ENCODE data around the gene MED29.

Gene MED29

DNA sequence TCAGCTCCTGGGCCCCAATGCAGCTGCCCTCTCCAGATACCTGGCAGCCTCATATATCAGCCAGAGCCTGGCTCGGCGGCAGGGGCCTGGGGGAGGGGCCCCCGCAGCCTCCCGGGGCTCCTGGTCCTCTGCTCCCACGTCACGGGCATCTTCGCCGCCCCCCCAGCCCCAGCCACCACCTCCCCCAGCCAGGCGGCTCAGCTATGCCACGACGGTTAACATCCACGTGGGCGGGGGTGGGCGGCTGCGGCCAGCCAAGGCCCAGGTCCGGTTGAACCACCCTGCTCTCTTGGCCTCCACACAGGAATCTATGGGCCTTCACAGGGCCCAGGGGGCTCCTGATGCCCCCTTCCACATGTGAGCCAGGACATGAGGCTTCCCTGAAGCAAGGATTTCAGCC is 33.8 kb downstream of the MED29 start:
- H3K4me3 ChIP-seq (ENCODE audit: low read length): no peak overlapping the region
- H3F3A ChIP-seq (ENCODE audit: insufficient read depth, low read length): no peaks in the 10 kb centered on the region
- H3K4me2 ChIP-seq (ENCODE audit: low read depth, low read length): no peak overlapping the region
- H4K20me1 ChIP-seq (ENCODE audit: insufficient read depth, low read length): no peaks in the 10 kb centered on the region
- H3K36me3 ChIP-seq (replicated peaks; ENCODE audit: insufficient read depth, low read length): no peaks in the 10 kb centered on the region
- no peak for DNase-seq
- H3K9me3 ChIP-seq (replicated peaks; ENCODE audit: insufficient read depth, low read length): no peaks in the 10 kb centered on the region
- H2AFZ ChIP-seq (ENCODE audit: low read length): no peak overlapping the region
- no peaks in the 10 kb centered on the region for H3K79me2 ChIP-seq (ENCODE audit: low read length)
- no peaks in the 10 kb centered on the region for H3K9me2 ChIP-seq (replicated peaks; ENCODE audit: insufficient read depth, low read length)
- H3K9ac ChIP-seq (ENCODE audit: low read length): no peak overlapping the region
- TF ChIP-seq EZH2phosphoT487 (IDR thresholded peaks at IDR 0.05; ENCODE audit: low read length) (no peak), EZH2 (optimal IDR thresholded peaks at IDR 0.05; ENCODE audit: low read depth, low read length) (no peak)
- TF ChIP-seq, protein P1, sequence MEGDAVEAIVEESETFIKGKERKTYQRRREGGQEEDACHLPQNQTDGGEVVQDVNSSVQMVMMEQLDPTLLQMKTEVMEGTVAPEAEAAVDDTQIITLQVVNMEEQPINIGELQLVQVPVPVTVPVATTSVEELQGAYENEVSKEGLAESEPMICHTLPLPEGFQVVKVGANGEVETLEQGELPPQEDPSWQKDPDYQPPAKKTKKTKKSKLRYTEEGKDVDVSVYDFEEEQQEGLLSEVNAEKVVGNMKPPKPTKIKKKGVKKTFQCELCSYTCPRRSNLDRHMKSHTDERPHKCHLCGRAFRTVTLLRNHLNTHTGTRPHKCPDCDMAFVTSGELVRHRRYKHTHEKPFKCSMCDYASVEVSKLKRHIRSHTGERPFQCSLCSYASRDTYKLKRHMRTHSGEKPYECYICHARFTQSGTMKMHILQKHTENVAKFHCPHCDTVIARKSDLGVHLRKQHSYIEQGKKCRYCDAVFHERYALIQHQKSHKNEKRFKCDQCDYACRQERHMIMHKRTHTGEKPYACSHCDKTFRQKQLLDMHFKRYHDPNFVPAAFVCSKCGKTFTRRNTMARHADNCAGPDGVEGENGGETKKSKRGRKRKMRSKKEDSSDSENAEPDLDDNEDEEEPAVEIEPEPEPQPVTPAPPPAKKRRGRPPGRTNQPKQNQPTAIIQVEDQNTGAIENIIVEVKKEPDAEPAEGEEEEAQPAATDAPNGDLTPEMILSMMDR (IDR thresholded peaks at IDR 0.05; ENCODE audit: low read length): no peak
- H3K4me1 ChIP-seq (ENCODE audit: low read length): no peaks in the 10 kb centered on the region
- H3K27ac ChIP-seq (ENCODE audit: low read length): no peak overlapping the region
- H3K27me3 ChIP-seq (replicated peaks; ENCODE audit: insufficient read depth, low read length): peaks cover 4% of the 10 kb centered on the region; the same call in 1 of the 2 replicates

DNA sequence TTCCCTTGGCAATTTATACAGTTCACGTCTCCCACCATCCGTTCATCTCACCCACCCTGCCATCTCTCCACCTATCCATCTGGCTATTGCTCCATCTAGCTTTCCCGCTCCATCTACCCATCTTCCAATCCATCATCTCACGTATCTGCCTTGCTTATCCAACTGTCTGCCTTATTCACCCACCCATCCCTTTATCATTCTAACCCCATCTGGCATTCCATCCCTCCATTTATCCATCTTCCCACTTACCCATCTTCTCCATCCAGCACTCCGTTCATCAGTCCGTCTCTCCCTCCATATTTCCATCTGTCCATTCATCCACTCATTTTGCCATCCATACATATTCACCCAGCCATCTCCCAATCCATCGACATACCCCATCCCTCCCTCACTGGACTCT is 34.6 kb downstream of the MED29 start:
- no peak overlapping the region for H3K4me2 ChIP-seq (ENCODE audit: low read depth, low read length)
- no peaks in the 10 kb centered on the region for H3K79me2 ChIP-seq (ENCODE audit: low read length)
- no peaks in the 10 kb centered on the region for H3K36me3 ChIP-seq (replicated peaks; ENCODE audit: insufficient read depth, low read length)
- H3K27me3 ChIP-seq (replicated peaks; ENCODE audit: insufficient read depth, low read length): peaks cover 4% of the 10 kb centered on the region; the same call in 1 of the 2 replicates
- TF ChIP-seq EZH2phosphoT487 (IDR thresholded peaks at IDR 0.05; ENCODE audit: low read length) (no peak), EZH2 (optimal IDR thresholded peaks at IDR 0.05; ENCODE audit: low read depth, low read length) (no peak)
- TF ChIP-seq, protein P1 (IDR thresholded peaks at IDR 0.05; ENCODE audit: low read length): no peak
- no peaks in the 10 kb centered on the region for H3K9me2 ChIP-seq (replicated peaks; ENCODE audit: insufficient read depth, low read length)
- peaks cover 5% of the 10 kb centered on the region for H3F3A ChIP-seq (ENCODE audit: insufficient read depth, low read length)
- H3K9me3 ChIP-seq (replicated peaks; ENCODE audit: insufficient read depth, low read length): no peaks in the 10 kb centered on the region
- H3K4me3 ChIP-seq (ENCODE audit: low read length): no peak overlapping the region
- no peak overlapping the region for H3K9ac ChIP-seq (ENCODE audit: low read length)
- peaks cover 4% of the 10 kb centered on the region; the same call in 1 of the 2 replicates for H3K4me1 ChIP-seq (ENCODE audit: low read length)
- H2AFZ ChIP-seq (ENCODE audit: low read length): no peak overlapping the region
- DNase-seq: no peak
- H4K20me1 ChIP-seq (ENCODE audit: insufficient read depth, low read length): no peaks in the 10 kb centered on the region
- H3K27ac ChIP-seq (ENCODE audit: low read length): no peak overlapping the region

DNA sequence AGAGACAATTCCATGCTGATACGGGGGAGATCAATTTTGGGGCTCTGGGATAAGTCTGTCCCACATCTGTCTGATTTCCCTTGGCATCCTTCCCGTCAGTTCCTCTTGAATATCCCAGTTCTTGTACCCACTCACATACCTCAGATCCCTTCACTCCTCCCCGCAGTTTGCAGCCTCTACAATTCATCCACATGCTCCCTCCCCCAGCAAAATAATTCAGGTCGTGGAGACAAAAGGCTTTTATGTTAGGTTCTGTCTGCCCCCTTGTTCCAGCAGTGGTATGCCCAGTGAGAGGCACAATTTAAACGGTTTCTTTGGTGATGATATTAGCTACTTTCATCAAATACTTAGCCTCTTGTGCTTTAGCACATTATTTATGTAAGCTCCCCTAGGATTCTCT is 35.0 kb downstream of the MED29 start:
- peaks cover 9% of the 10 kb centered on the region for H3F3A ChIP-seq (ENCODE audit: insufficient read depth, low read length)
- no peaks in the 10 kb centered on the region for H3K36me3 ChIP-seq (replicated peaks; ENCODE audit: insufficient read depth, low read length)
- H3K79me2 ChIP-seq (ENCODE audit: low read length): no peaks in the 10 kb centered on the region
- no peak for DNase-seq
- H3K4me1 ChIP-seq (ENCODE audit: low read length): peaks cover 8% of the 10 kb centered on the region
- H4K20me1 ChIP-seq (ENCODE audit: insufficient read depth, low read length): no peaks in the 10 kb centered on the region
- no peak overlapping the region for H3K4me2 ChIP-seq (ENCODE audit: low read depth, low read length)
- no peaks in the 10 kb centered on the region for H3K9me3 ChIP-seq (replicated peaks; ENCODE audit: insufficient read depth, low read length)
- H3K9me2 ChIP-seq (replicated peaks; ENCODE audit: insufficient read depth, low read length): no peaks in the 10 kb centered on the region
- H3K4me3 ChIP-seq (ENCODE audit: low read length): no peak overlapping the region
- H3K27ac ChIP-seq (ENCODE audit: low read length): no peak overlapping the region
- TF ChIP-seq EZH2phosphoT487 (IDR thresholded peaks at IDR 0.05; ENCODE audit: low read length) (no peak), EZH2 (optimal IDR thresholded peaks at IDR 0.05; ENCODE audit: low read depth, low read length) (no peak)
- TF ChIP-seq, protein P1 (IDR thresholded peaks at IDR 0.05; ENCODE audit: low read length): no peak
- H3K27me3 ChIP-seq (replicated peaks; ENCODE audit: insufficient read depth, low read length): peaks cover 4% of the 10 kb centered on the region; the same call in 1 of the 2 replicates
- H2AFZ ChIP-seq (ENCODE audit: low read length): no peak overlapping the region
- H3K9ac ChIP-seq (ENCODE audit: low read length): no peak overlapping the region
